Iris pigment epithelial cell (primary cell): ENCODE measurements around the gene CUL5.
"Not testable (repeated sequence)": the region's sequence is repeated elsewhere in the genome, so short reads cannot be mapped to it uniquely, and the experiment has no call there.

Experiments used
- DNase-seq: peaks from one replicate; pipeline ENCODE4 v3.0.0-alpha.2; 2011; ENCODE audit warnings: low read depth

The CUL5 gene

DNA sequence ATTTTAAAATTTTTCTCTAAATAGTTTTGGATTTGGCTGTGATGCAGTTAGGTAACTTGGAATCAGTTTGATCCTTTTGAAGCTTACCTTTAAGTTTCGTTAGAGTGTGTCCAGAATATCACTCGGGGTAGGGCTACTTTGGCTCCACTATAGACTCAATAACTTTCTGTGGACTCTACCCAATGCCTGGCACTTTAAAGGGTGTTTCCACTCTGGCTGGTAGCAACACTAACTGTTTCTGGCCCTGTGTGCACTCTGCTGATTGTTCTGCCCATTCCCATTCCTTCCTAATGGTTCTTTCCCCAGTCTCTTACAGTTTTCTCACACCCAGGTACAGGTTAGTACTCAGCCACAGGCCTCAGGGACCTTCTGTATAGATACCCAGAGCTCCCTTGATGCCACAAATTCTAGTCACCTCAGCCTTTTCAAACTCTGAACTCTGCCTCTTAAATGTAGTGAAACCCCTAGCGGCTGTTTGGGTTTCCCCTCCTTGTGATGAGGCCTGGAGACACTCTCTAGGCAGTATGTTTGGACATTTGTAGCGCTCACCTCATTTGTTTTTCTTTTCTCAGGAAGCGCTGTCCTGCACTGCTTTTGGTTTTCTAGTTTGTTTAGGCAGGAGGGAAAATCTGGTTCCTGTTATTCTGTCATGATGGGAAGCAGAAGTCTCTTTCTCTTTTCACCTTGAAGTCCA lies 16.8 kb downstream of the CUL5 start:
- peak; percentile 11 for DNase-seq

DNA sequence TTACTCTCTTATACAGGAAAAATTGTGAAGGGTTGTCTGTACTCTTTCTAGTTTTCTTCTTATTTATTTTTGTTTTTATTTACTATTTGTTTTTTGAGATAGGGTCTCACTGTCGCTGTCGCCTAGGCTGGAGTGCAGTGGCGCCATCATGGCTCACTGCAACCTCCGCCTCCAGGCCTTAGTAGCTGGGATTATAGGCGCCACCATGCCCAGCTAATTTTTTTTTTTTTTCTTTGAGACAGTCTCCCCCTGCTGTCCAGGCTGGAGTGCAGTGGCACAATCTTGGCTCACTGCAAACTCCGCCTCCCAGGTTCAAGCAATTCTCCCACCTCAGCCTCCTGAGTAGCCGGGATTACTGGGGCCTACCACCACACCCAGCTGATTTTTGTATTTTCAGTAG lies 18.4 kb downstream of the CUL5 start:
- no peak for DNase-seq

- DNase-seq, result not testable (repeated sequence)
Measured at GRCh38 chr11:108028822-108029441, 20.2 kb downstream of the CUL5 start.

GRCh38 chr11:108031604-108032003 lies 22.9 kb downstream of the CUL5 start:
- not testable (repeated sequence) for DNase-seq

DNA sequence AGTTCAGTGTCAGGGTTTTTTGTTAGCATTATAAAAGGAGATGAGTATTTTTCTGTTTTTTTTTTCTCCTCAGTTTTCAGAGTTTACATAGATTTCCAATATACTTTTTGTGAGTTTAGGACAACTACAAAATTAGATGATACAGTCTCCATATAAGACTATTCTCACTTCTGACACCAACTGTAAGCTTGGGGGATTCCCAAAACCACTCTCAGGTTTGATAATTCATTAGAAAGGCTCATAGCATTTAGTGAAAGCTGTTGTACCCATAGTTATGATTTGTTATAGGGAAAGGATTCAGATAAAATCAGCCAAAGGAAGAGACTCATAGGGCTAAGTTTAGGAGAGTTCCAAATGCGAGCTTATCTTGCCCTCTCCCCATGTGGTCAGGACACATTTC lies 24.1 kb downstream of the CUL5 start:
- DNase-seq, result no peak

DNA sequence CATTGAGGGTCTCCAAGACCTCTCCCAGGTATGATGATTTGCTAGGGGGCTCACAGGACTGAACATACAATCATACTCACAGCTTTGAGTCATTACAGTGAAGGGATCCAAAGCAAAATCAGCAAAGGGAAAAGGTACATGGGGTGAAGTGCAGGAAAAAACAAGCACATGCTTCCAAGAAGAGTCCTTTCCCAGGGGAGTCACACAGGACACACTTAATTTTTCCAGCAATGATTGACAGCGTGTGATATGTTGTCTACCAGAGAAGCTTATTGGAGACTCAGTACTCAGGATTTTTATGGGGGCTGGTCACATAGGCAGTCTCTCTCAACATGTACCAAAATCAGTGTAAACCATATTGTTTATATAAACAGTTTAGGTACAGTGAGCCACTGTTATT lies 25.3 kb downstream of the CUL5 start:
- DNase-seq, result no peak

- no peak for DNase-seq
Measured at GRCh38 chr11:108034952-108035351, 26.3 kb downstream of the CUL5 start.

DNA sequence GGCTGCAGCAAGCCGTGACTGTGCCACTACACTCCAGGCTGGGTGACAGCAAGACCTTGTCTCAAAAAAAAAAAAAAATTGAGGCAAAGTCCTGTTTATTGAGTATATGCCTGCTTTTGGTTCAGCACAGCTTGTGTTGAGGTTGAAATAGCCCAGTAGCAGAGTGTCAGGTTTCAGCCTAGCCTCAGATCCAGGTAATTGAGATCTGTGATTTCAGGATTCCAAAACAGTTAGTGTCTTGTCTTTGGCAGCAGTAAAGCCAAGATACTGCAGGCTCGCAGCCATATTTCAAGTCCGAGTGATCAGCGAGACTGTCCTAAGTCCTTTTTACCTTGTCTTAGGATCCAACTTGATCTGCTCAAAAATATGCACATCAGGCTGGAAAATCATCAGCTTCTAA lies 27.0 kb downstream of the CUL5 start:
- DNase-seq, result peak; percentile 63

DNA sequence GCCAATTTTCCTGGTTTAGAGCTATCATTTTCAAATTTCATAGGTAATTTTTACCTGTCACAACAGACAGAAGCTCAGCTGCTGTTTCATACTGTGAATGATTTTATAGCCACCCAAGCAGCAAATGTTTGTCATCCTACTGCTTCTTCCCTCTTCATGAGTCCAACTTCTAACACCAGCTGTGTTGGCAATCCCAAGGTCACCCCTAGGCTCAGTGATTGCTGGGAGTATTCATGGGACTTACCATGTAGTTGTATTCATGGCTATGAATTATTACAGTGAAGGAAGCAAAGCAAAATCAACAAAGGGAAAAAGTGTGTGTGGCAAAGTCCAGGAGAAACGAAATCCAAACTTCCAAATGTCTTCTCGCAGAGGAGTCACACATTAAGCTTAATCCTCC lies 28.5 kb downstream of the CUL5 start:
- DNase-seq, result no peak

- no peak for DNase-seq
Measured at GRCh38 chr11:108037636-108038035, 28.9 kb downstream of the CUL5 start.

- DNase-seq, result no peak
Measured at GRCh38 chr11:108048269-108048668, 39.6 kb downstream of the CUL5 start.

GRCh38 chr11:108062336-108062735 lies 53.6 kb downstream of the CUL5 start:
- DNase-seq, result no peak

GRCh38 chr11:108063410-108063809 lies 54.7 kb downstream of the CUL5 start:
- DNase-seq, result no peak

DNA sequence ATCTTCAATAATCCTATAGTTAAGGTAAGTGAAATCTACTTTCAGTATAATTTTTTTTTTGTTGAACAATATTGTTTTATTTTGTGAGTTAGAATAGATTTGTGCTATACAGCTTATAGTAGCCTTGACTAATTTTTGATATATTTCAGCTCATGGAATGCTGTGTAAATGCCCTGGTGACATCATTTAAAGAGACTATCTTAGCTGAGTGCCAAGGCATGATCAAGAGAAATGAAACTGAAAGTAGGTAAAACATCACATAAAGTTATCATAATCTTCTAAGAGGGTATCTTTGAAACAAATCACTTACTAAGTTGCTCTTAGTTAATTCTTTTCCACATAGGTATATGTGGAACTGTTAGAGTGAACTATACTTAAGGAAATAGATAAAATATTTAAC lies 61.2 kb downstream of the CUL5 start:
- DNase-seq, result peak; percentile 84

- DNase-seq, result no peak
Measured at GRCh38 chr11:108084811-108085210, 76.1 kb downstream of the CUL5 start.

GRCh38 chr11:108085672-108086071 lies 77.0 kb downstream of the CUL5 start:
- DNase-seq, result no peak

DNA sequence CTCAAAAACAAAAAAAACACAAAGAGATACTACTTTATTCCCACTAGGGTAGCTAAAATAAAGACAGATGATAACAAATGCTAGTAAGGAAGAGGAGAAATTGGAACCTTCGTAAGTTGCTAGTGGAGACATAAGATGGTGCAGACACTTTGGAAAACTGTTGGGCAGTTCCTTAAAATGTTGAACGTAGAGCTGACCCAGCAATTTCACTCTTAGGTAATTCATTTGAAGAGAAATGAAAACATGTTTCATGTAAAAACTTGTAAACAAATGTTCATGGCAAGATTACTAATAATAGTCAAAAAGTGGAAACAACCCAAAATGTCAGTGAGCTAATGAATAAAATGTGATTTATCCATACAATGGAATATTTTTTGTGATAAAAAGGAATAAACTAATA lies 83.4 kb downstream of the CUL5 start:
- no peak for DNase-seq

DNA sequence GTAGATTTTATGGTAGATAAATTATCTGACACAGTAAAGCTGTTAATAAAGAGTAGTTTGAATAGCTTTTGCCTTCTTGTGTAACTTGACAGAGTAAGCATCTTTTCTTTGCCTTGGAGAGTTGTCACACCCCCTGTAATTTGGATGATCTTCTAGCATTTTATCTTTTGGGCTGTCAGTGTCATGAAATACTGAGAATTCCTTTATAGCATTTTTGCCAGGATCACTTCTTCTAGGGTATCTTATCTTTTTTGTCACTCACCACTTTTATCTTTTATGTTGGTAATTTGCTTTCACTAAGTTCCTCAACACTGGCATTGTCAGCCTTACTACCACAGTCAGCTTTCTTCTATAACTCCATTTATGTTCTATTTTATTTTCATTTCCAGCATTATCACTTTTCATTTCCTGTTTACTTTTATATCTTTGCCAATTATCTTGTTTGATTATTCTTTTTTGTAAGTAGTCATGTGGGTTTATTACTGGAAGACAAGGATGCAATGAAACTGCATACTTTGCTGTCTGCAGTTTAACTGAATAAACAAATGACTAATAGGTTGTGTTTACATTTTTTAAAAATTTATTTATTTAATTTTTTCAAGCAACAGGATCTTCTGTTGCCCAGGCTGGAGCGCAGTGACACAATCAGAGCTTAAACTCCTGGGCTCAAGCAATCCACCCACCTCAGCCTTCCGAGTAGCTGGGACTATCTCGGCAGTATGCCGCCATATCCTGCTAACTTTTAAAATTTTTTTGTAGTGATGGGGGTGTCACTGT lies 84.6 kb downstream of the CUL5 start:
- peak; percentile 78 for DNase-seq

DNA sequence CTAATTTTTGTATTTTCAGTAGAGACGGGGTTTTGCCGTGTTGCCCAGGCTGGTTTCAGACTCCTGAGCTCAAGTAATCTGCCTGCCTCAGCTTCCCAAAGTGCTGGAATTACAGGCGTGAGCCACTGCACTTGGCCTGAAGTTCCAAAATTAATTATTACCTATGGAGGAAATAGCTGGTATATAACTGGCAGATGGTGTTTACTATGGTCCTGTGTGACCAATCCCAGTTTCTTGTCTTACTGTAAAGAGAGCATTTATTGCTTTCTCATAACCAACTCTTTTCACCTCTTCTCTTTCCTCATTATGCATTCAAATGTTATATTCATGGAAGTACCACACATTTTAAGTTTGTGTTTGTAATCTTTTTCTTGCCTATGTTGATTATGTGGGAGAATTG lies 88.5 kb downstream of the CUL5 start:
- no peak for DNase-seq

- no peak for DNase-seq
Measured at GRCh38 chr11:108101090-108101775, 92.5 kb downstream of the CUL5 start.

DNA sequence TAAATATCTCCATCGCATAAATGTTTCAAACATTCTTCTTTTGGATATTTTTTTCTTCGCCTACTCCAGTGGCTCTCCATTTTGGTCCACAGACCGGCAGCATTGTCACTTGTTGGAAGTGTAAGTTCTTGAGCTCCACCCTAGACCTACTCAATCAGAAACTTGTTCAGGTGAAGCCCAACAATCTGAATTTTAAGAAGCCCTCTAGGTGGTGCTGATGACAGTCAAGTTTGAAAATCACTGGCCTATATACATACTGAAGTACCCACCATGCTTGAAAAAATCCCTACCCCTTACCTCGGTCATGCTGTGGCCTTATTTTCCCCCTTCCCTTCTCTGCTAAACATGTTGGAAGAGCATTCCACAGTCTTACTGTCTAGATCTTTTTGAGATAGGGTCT lies 102.4 kb downstream of the CUL5 start:
- no peak for DNase-seq

DNA sequence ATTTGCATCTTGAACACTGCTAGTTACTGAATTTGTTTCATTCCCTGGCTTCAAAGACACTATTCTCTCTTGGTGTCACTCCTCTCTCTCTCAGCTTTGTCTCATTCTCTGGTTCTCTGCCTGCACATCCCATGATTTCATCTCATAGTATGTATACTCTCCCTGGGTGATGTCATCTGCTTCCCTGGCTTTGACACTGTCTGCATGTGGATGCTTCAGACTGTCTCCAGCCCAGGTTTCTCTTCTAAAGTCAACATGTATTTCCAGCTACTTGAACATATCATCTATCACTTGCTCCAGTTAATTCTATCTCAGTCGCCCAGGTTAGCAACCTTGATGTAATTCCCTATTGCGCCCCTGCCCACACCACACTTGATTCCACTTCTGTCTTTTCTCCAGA lies 103.4 kb downstream of the CUL5 start:
- DNase-seq, result peak; percentile 26
